CD4-positive, alpha-beta memory T cell (primary cell): ENCODE results near the gene TMEM215. TPM values are rescaled to one million over a fixed set of nuclear protein-coding genes. Genes with fewer than 3 reads are reported as not detected.
"Not testable (repeated sequence)": the region's sequence is repeated elsewhere in the genome, so short reads cannot be mapped to it uniquely, and the experiment has no call there.

Source experiments
- CTCF ChIA-PET: fragments of 350-600 bp; sonication (Branson Sonifier 250); formaldehyde crosslinking; loops from one replicate; lab custom pipeline; 2021; ENCODE audit warnings: inconsistent platforms; ENCODE audit not compliant: partially characterized antibody; lab: Charles Lee
- POLR2A ChIA-PET: fragments of 350-600 bp; sonication (Branson Sonifier 250); formaldehyde crosslinking; loops from one replicate; lab custom pipeline; 2021; ENCODE audit not compliant: partially characterized antibody; lab: Charles Lee
- DNase-seq, 5 donors: peaks; one replicate each; pipeline versions ENCODE4 v3.0.0 to v3.0.0-alpha.2; 2020 to 2022; ENCODE audit warnings: mixed read lengths in 1 of 5
- H3K27ac ChIP-seq: one replicate; pipeline ENCODE4 v1.7.0; 2013; ENCODE audit warnings: low read depth, low read length
- H3K27me3 ChIP-seq: 2 replicates; pipeline ENCODE4 v1.7.0; 2013; ENCODE audit warnings: mild to moderate bottlenecking, low read length, moderate library complexity; ENCODE audit not compliant: insufficient read depth
- H3K36me3 ChIP-seq: 2 replicates; pipeline ENCODE4 v1.7.0; 2013; ENCODE audit warnings: mild to moderate bottlenecking, low read length, moderate library complexity; ENCODE audit not compliant: insufficient read depth
- H3K4me1 ChIP-seq: 2 replicates; pipeline ENCODE4 v1.7.0; 2013; ENCODE audit warnings: mild to moderate bottlenecking, low read length, moderate library complexity; ENCODE audit not compliant: insufficient read depth
- H3K4me3 ChIP-seq, 2 donors: one replicate each; pipeline ENCODE4 v1.7.0; 2013; ENCODE audit warnings: low read length in 2 of 2, mild to moderate bottlenecking in 1 of 2
- H3K9me3 ChIP-seq, 2 donors: one replicate each; pipeline ENCODE4 v1.7.0; 2013; ENCODE audit warnings: low read length in 2 of 2, control low read depth in 1 of 2; ENCODE audit not compliant: control insufficient read depth in 1 of 2
- H3K27ac Mint-ChIP-seq, 7 donors: one replicate each; pipeline ENCODE4 v1.8.0; 2020 to 2021; ENCODE audit warnings: mixed read lengths in 7 of 7, mild to moderate bottlenecking in 6 of 7, inconsistent platforms in 3 of 7, moderate library complexity in 3 of 7
- H3K27me3 Mint-ChIP-seq, 2 donors: one replicate each; pipeline ENCODE4 v1.8.0; 2020 to 2021; ENCODE audit warnings: mixed read lengths in 2 of 2
- H3K36me3 Mint-ChIP-seq, 2 donors: one replicate each; pipeline ENCODE4 v1.8.0; 2020 to 2021; ENCODE audit warnings: mixed read lengths in 2 of 2, inconsistent platforms in 1 of 2, mild to moderate bottlenecking in 1 of 2
- H3K4me1 Mint-ChIP-seq, 4 donors: one replicate each; pipeline ENCODE4 v1.8.0; 2020 to 2021; ENCODE audit warnings: mixed read lengths in 4 of 4, mild to moderate bottlenecking in 1 of 4
- H3K4me3 Mint-ChIP-seq, 8 donors: one replicate each; pipeline ENCODE4 v1.8.0; 2020 to 2021; ENCODE audit warnings: mixed read lengths in 8 of 8, mild to moderate bottlenecking in 7 of 8, moderate library complexity in 6 of 8, inconsistent platforms in 3 of 8
- H3K9me3 Mint-ChIP-seq, 8 donors: one replicate each; pipeline ENCODE4 v1.8.0; 2020 to 2021; ENCODE audit warnings: mixed read lengths in 8 of 8, mild to moderate bottlenecking in 5 of 8, inconsistent platforms in 3 of 8, moderate library complexity in 1 of 8
- intact Hi-C: fragments of 100-400 bp; cut with micrococcal nuclease; formaldehyde crosslinking; loops from one replicate; pipeline ENCODE4 v1.15.1; 2023
- polyA plus RNA-seq, 2 donors: library from polyadenylated mRNA; unstranded; fragments of 300-500 nt; fragmentation: Illumina TruSeq; gene quantifications; one replicate each; pipeline ENCODE4 v1.2.3, GENCODE V29; 2021
- total RNA-seq, 2 experiments: library from RNA; stranded (reverse); gene quantifications; one replicate each; pipeline ENCODE4 v1.2.3, GENCODE V29; 2021

The TMEM215 gene
- total and polyA plus RNA-seq, 4 experiments from 2014 or later, result not detected

DNA sequence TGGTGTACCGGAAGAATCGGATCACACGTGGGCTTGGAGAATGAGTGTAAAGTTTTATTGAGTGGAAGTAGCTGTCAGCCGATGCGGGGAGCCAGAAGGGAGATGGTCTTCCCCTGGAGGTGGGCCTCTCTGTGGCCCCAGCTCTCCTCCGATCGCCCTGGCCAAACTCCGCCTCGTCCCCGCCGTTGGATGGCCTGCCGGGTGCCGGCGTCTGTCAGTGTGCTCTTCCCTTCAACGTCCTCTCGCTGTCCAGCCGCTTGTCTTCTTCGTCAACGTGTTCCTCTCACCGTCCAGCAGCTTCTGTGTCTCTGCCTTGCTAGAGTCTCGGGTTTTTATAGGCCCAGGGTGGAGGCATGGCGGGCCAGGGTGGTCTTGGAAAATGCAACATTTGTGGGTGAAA, 27.6 kb upstream of the TMEM215 start:
- Mint-ChIP-seq H3K9me3 (peaks cover 0 to 4% (median 0%) of the 10 kb centered on the region in 8 donors), H3K4me1 (no peaks in the 10 kb centered on the region), H3K4me3 (no peak overlapping the region), H3K27ac (no peak overlapping the region), H3K27me3 (peaks cover 0 to 4% of the 10 kb centered on the region in 2 donors), H3K36me3 (no peaks in the 10 kb centered on the region)
- CTCF ChIA-PET, result no interaction called here
- intact Hi-C loops, result no loop called here
- no peak for DNase-seq
- Histone ChIP-seq H3K27ac (no peak overlapping the region), H3K27me3 (no peaks in the 10 kb centered on the region), H3K9me3 (no peaks in the 10 kb centered on the region), H3K4me1 (no peaks in the 10 kb centered on the region), H3K36me3 (no peaks in the 10 kb centered on the region), H3K4me3 (no peak overlapping the region)
- POLR2A ChIA-PET, result no interaction called here

DNA sequence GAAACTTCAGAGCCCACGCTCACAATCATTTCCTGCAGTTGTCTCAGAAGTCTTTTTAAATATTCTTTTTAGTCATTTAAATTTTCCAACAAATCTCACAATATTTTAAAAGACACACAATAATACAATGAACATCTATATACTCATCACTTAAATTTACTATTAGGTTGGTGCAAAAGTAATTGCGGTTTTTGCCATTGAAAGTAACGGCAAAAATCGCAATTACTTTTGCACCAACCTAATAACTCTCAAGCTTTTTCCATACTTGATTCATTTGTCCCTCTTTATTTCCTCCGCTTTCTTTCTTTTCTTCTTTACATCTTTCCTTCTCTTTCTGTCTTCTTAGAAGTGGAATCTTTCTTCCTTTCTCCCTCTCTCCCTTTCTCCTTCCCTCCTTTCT, 19.2 kb upstream of the TMEM215 start:
- Mint-ChIP-seq H3K4me1 (no peaks in the 10 kb centered on the region), H3K9me3 (peaks cover 0 to 4% (median 0%) of the 10 kb centered on the region in 8 donors), H3K27ac (no peak overlapping the region), H3K4me3 (no peak overlapping the region), H3K27me3 (peaks cover 4% of the 10 kb centered on the region in 2 donors), H3K36me3 (no peaks in the 10 kb centered on the region)
- no peak for DNase-seq
- Histone ChIP-seq H3K36me3 (no peaks in the 10 kb centered on the region), H3K27me3 (no peaks in the 10 kb centered on the region), H3K4me1 (no peaks in the 10 kb centered on the region), H3K9me3 (no peaks in the 10 kb centered on the region), H3K4me3 (no peak overlapping the region), H3K27ac (no peak overlapping the region)
- ChIA-PET POLR2A (no interaction called here), CTCF (no interaction called here)
- intact Hi-C loops, result no loop called here

- Mint-ChIP-seq H3K4me1 (no peaks in the 10 kb centered on the region), H3K27ac (no peak overlapping the region), H3K4me3 (no peak overlapping the region), H3K9me3 (peaks cover 2 to 42% (median 30%) of the 10 kb centered on the region in 8 donors), H3K36me3 (peaks cover 0 to 4% of the 10 kb centered on the region in 2 donors), H3K27me3 (peaks cover 9 to 14% of the 10 kb centered on the region in 2 donors)
- Histone ChIP-seq H3K9me3 (peaks cover 0 to 4% of the 10 kb centered on the region in 2 donors), H3K27ac (no peak overlapping the region), H3K4me1 (no peaks in the 10 kb centered on the region), H3K27me3 (no peaks in the 10 kb centered on the region), H3K36me3 (no peaks in the 10 kb centered on the region), H3K4me3 (no peak overlapping the region)
- DNase-seq, result no peak
- intact Hi-C loops, result no loop called here
- ChIA-PET POLR2A (no interaction called here), CTCF (no interaction called here)
Observed at GRCh38 chr9:32775283-32775682, 8.1 kb upstream of the TMEM215 start.

DNA sequence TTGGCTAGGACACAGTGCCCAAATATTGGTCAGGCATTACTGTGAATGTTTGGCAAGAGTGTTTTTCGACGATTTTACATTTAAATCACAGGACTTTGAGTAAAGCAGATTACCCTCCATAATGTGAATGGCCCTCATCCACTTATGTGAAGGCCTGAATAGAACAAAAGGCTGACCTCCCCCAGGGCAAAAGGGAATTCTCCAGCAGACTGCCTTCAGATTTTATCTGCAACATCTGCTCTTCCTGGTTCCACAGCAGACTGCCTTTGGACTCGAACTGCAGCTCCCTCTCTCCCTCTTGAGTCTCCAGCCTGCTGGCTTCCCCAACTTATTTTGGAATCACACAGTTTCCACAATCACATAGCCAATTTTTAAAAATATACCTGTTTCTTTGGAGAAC, 7.1 kb upstream of the TMEM215 start:
- no peak overlapping the region for H3K27ac ChIP-seq
- peaks cover 0 to 4% of the 10 kb centered on the region in 2 donors for H3K9me3 ChIP-seq
- no peak overlapping the region for H3K27ac Mint-ChIP-seq
- H3K36me3 ChIP-seq, result no peaks in the 10 kb centered on the region
- ChIA-PET POLR2A (no interaction called here), CTCF (no interaction called here)
- peaks cover 16 to 21% of the 10 kb centered on the region in 2 donors for H3K27me3 Mint-ChIP-seq
- no peak overlapping the region for H3K4me3 Mint-ChIP-seq
- H3K4me1 ChIP-seq, result no peaks in the 10 kb centered on the region
- H3K4me3 ChIP-seq, result no peak overlapping the region
- H3K27me3 ChIP-seq, result no peaks in the 10 kb centered on the region
- no peaks in the 10 kb centered on the region for H3K4me1 Mint-ChIP-seq
- intact Hi-C loops, result no loop called here
- no peak for DNase-seq
- peaks cover 0 to 4% of the 10 kb centered on the region in 2 donors for H3K36me3 Mint-ChIP-seq
- H3K9me3 Mint-ChIP-seq, result peaks cover 2 to 42% (median 29%) of the 10 kb centered on the region in 8 donors

- DNase-seq, result no peak
- intact Hi-C loops, result no loop called here
- ChIA-PET POLR2A (no interaction called here), CTCF (no interaction called here)
- Mint-ChIP-seq H3K27ac (no peak overlapping the region), H3K36me3 (no peaks in the 10 kb centered on the region), H3K4me3 (no peak overlapping the region), H3K9me3 (peaks cover 0 to 8% (median 4%) of the 10 kb centered on the region in 8 donors), H3K27me3 (peaks cover 35 to 36% of the 10 kb centered on the region in 2 donors), H3K4me1 (peaks cover 0 to 2% (median 0%) of the 10 kb centered on the region in 4 donors)
- Histone ChIP-seq H3K27ac (no peak overlapping the region), H3K36me3 (no peaks in the 10 kb centered on the region), H3K4me3 (no peak overlapping the region), H3K27me3 (no peaks in the 10 kb centered on the region), H3K4me1 (no peaks in the 10 kb centered on the region), H3K9me3 (no peaks in the 10 kb centered on the region)
Observed at GRCh38 chr9:32782476-32783167, 718 bp upstream of the TMEM215 start.

DNA sequence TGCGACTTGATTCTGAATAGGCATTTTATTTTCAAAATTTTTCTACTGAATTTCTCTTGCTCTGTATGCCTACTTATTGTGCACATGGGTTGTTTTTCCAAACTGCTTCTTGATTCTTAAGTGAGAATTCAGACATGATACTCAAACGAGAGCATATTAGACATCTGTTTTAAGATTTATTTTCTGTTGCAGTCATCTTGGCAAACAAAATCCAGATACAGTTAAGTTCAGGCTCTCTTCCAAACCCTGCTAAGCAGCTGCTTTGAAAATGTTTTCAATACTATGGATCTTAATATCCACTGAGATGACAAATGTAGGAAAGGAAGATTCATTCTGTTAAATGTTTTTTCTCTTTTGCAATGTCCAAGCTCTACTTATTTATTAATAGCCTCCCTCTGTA, 4.5 kb downstream of the TMEM215 start:
- no peak overlapping the region for H3K27ac Mint-ChIP-seq
- peaks cover 0 to 2% (median 0%) of the 10 kb centered on the region in 4 donors for H3K4me1 Mint-ChIP-seq
- ChIA-PET POLR2A (no interaction called here), CTCF (no interaction called here)
- peaks cover 0 to 7% (median 3%) of the 10 kb centered on the region in 8 donors for H3K9me3 Mint-ChIP-seq
- H3K4me3 ChIP-seq, result no peak overlapping the region
- H3K27ac ChIP-seq, result no peak overlapping the region
- no peak overlapping the region for H3K4me3 Mint-ChIP-seq
- no peaks in the 10 kb centered on the region for H3K36me3 Mint-ChIP-seq
- H3K36me3 ChIP-seq, result no peaks in the 10 kb centered on the region
- H3K27me3 Mint-ChIP-seq, result peaks cover 14 to 21% of the 10 kb centered on the region in 2 donors
- H3K9me3 ChIP-seq, result no peaks in the 10 kb centered on the region
- H3K27me3 ChIP-seq, result no peaks in the 10 kb centered on the region
- no peaks in the 10 kb centered on the region for H3K4me1 ChIP-seq
- intact Hi-C loops, result no loop called here
- no peak for DNase-seq

- H3K27me3 ChIP-seq, H3K36me3 Mint-ChIP-seq, intact Hi-C loops, H3K4me3 Mint-ChIP-seq, H3K4me1 Mint-ChIP-seq, H3K27me3 Mint-ChIP-seq, H3K4me1 ChIP-seq, H3K36me3 ChIP-seq, CTCF ChIA-PET, H3K4me3 ChIP-seq, H3K9me3 ChIP-seq, POLR2A ChIA-PET, H3K27ac Mint-ChIP-seq, H3K27ac ChIP-seq, DNase-seq: not testable (repeated sequence)
- H3K9me3 Mint-ChIP-seq, result peaks cover 6 to 46% (median 26%) of the 10 kb centered on the region in 8 donors
Observed at GRCh38 chr9:32796015-32796414, 12.7 kb downstream of the TMEM215 start.
